OCI-LY1 (cell line): ENCODE results near the gene ARSI.

Experiments used
- H2AFZ ChIP-seq: fragments of 200-600 bp; sonication (generic), shearing (Covaris generic); 2 replicates; pipeline ENCODE4 v1.6.0; 2014; ENCODE audit warnings: antibody characterized with exemption, mild to moderate bottlenecking, low read length
- H3F3A ChIP-seq: fragments of 200-600 bp; sonication (generic), shearing (Covaris generic); 2 replicates; pipeline ENCODE4 v1.6.0; 2014; ENCODE audit warnings: mild to moderate bottlenecking, antibody characterized with exemption, low read length, moderate library complexity; ENCODE audit not compliant: insufficient read depth
- H3K27ac ChIP-seq: fragments of 200-600 bp; sonication (generic); 2 replicates; pipeline ENCODE4 v1.5.1; 2014; ENCODE audit warnings: low read length, mixed run types, mild to moderate bottlenecking, low read depth; ENCODE audit not compliant: poor library complexity, severe bottlenecking
- H3K27me3 ChIP-seq: fragments of 200-600 bp; sonication (generic); 2 replicates; pipeline ENCODE4 v1.6.0; 2014; ENCODE audit warnings: antibody characterized with exemption, mild to moderate bottlenecking, low read length, moderate library complexity; ENCODE audit not compliant: insufficient read depth
- H3K36me3 ChIP-seq: fragments of 200-600 bp; sonication (generic); 2 replicates; pipeline ENCODE4 v1.6.1; 2014; ENCODE audit warnings: mild to moderate bottlenecking, antibody characterized with exemption, low read length, moderate library complexity, mixed read lengths; ENCODE audit not compliant: insufficient read depth
- H3K4me1 ChIP-seq: fragments of 200-600 bp; sonication (generic); 2 replicates; pipeline ENCODE4 v1.5.1; 2014; ENCODE audit warnings: mild to moderate bottlenecking, low read length, moderate library complexity; ENCODE audit not compliant: insufficient read depth, severe bottlenecking
- H3K4me2 ChIP-seq: fragments of 200-600 bp; sonication (generic), shearing (Covaris generic); 2 replicates; pipeline ENCODE4 v1.6.1; 2014; ENCODE audit warnings: low read length
- H3K4me3 ChIP-seq: fragments of 200-600 bp; sonication (generic); 2 replicates; pipeline ENCODE4 v1.5.1; 2014; ENCODE audit warnings: low read length, low read depth, mild to moderate bottlenecking, mixed read lengths; ENCODE audit not compliant: poor library complexity, severe bottlenecking
- H3K79me2 ChIP-seq: fragments of 200-600 bp; shearing (Covaris generic); 2 replicates; pipeline ENCODE4 v1.6.1; 2016; ENCODE audit warnings: mixed run types, low read length, mixed read lengths; ENCODE audit not compliant: insufficient read depth
- H3K9ac ChIP-seq: fragments of 200-600 bp; sonication (generic), shearing (Covaris generic); 2 replicates; pipeline ENCODE4 v1.6.1; 2014; ENCODE audit warnings: mild to moderate bottlenecking, low read length, mixed read lengths
- H3K9me2 ChIP-seq: fragments of 200-600 bp; sonication (generic), shearing (Covaris generic); 2 replicates; pipeline ENCODE4 v1.6.1; 2014; ENCODE audit warnings: low read depth, mild to moderate bottlenecking, low read length, mixed read lengths
- H3K9me3 ChIP-seq: fragments of 200-600 bp; shearing (Covaris generic); 2 replicates; pipeline ENCODE4 v1.6.1; 2014; ENCODE audit warnings: low read length, mixed read lengths
- H4K20me1 ChIP-seq: fragments of 200-600 bp; sonication (generic), shearing (Covaris generic); 2 replicates; pipeline ENCODE4 v1.6.0; 2016; ENCODE audit warnings: mild to moderate bottlenecking, low read length; ENCODE audit not compliant: insufficient read depth
- EZH2 ChIP-seq: fragments of 200-600 bp; sonication (generic), shearing (Covaris generic); IDR thresholded peaks from 2 replicates; pipeline ENCODE4 v1.8.0; 2017; ENCODE audit warnings: borderline replicate concordance, mixed run types, mild to moderate bottlenecking, antibody characterized with exemption, low read length, moderate library complexity, mixed read lengths
- TF ChIP-seq, protein P1 (sequence below): fragments of 200-600 bp; sonication (generic), shearing (Covaris generic); IDR thresholded peaks from 2 replicates; pipeline ENCODE4 v1.5.1; 2017; ENCODE audit warnings: mild to moderate bottlenecking, antibody characterized with exemption, low read length, moderate library complexity, mixed read lengths

ARSI gene

DNA sequence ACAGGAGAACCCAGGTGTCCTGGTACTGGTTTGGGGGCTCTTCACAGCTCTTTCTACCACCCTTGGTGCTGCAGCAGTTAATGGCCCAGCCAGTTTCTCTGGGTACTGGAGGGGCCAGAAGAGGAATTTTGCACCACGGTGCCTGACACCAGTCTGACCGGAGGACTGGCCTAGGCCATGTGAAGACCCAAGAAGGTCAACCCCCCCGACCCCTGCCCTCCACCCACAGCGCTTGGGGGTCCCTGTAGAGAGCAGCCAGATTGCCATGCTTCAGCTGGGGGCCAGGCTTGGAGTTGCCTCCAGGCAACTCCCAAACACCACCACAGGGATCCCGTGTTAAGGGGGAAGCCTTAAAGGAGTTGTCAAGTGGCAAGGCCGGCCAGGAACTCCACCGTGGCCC is 6.2 kb downstream of the ARSI start:
- Histone ChIP-seq H3K4me2 (no peak overlapping the region), H3K9ac (no peak overlapping the region), H3K36me3 (no peaks in the 10 kb centered on the region), H4K20me1 (no peaks in the 10 kb centered on the region), H2AFZ (no peak overlapping the region), H3K27me3 (no peaks in the 10 kb centered on the region), H3K9me2 (no peaks in the 10 kb centered on the region), H3K4me1 (no peaks in the 10 kb centered on the region), H3K27ac (no peak overlapping the region), H3K79me2 (no peaks in the 10 kb centered on the region), H3K9me3 (no peaks in the 10 kb centered on the region), H3K4me3 (no peak overlapping the region), H3F3A (no peaks in the 10 kb centered on the region)
- TF ChIP-seq EZH2, result no peak
- TF ChIP-seq, protein P1, sequence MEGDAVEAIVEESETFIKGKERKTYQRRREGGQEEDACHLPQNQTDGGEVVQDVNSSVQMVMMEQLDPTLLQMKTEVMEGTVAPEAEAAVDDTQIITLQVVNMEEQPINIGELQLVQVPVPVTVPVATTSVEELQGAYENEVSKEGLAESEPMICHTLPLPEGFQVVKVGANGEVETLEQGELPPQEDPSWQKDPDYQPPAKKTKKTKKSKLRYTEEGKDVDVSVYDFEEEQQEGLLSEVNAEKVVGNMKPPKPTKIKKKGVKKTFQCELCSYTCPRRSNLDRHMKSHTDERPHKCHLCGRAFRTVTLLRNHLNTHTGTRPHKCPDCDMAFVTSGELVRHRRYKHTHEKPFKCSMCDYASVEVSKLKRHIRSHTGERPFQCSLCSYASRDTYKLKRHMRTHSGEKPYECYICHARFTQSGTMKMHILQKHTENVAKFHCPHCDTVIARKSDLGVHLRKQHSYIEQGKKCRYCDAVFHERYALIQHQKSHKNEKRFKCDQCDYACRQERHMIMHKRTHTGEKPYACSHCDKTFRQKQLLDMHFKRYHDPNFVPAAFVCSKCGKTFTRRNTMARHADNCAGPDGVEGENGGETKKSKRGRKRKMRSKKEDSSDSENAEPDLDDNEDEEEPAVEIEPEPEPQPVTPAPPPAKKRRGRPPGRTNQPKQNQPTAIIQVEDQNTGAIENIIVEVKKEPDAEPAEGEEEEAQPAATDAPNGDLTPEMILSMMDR, result no peak

DNA sequence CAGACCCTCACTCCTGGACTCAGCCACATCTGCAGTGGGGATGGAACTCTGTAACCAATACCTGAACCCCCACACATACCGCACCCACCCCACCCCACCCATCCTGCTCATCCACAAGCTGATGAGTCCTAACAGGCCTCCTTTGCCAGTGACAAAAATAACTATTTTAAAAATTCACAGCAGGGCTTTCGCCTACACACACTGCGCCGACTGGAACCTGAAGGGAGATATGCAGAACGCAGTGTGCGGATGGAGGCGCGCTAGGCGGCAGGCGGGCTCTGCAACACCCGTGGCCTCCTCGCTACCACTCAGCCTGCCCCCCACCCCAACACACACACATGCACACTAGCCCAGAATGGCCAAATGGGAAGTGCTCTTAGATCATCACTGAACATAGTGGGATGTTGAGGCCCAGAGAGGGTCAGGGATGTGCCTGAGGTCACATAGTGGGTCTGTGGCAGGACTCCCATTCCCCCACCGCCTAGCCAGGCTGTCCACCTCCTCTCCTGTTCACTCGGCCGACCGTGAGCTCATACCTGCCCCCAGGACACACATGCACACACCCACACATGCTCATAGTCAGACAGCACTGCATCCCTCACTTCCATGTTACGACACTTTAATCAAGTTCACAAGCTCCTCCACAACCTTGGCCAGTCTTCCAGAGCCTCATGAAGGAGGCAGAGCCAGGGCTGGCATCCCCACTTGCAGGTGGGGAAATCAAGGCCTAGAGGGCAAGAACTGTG is 6.8 kb downstream of the ARSI start:
- H4K20me1 ChIP-seq, result no peaks in the 10 kb centered on the region
- no peaks in the 10 kb centered on the region for H3K9me3 ChIP-seq
- H3K36me3 ChIP-seq, result no peaks in the 10 kb centered on the region
- no peaks in the 10 kb centered on the region for H3K27me3 ChIP-seq
- TF ChIP-seq, protein P1, result no peak
- TF ChIP-seq EZH2, result no peak
- H3K4me3 ChIP-seq, result no peak overlapping the region
- no peaks in the 10 kb centered on the region for H3K4me1 ChIP-seq
- H2AFZ ChIP-seq, result no peak overlapping the region
- H3K27ac ChIP-seq, result no peak overlapping the region
- no peak overlapping the region for H3K9ac ChIP-seq
- H3K9me2 ChIP-seq, result no peaks in the 10 kb centered on the region
- no peaks in the 10 kb centered on the region for H3K79me2 ChIP-seq
- H3K4me2 ChIP-seq, result no peak overlapping the region
- no peaks in the 10 kb centered on the region for H3F3A ChIP-seq

DNA sequence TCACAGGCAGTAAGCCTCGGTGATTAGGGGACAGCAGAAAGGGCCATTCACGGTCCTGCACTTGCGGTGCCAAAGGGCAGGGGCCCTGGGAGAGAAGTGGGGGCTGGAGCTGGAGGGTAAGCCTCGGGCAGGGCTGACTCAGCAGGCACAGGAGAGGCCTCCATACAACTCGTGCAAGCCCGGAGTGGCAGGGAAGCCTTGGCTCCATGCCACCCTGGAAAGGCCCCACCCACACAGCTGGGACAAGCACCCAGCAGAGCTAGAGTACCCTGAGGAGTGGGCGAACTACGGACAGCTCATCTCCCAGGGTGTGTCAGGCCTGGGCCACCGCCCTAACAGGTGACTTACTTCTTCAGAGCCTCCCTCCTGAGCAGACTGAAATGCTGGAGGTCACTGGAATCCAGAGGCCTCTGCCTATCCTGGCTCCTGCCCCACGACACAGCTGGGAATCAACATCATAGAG is 7.5 kb downstream of the ARSI start:
- no peaks in the 10 kb centered on the region for H3K9me2 ChIP-seq
- no peak overlapping the region for H3K4me3 ChIP-seq
- H4K20me1 ChIP-seq, result no peaks in the 10 kb centered on the region
- TF ChIP-seq, protein P1, result no peak
- no peak for TF ChIP-seq EZH2
- H3K9me3 ChIP-seq, result no peaks in the 10 kb centered on the region
- no peaks in the 10 kb centered on the region for H3K36me3 ChIP-seq
- H3F3A ChIP-seq, result no peaks in the 10 kb centered on the region
- no peak overlapping the region for H3K27ac ChIP-seq
- H3K27me3 ChIP-seq, result no peaks in the 10 kb centered on the region
- no peak overlapping the region for H3K4me2 ChIP-seq
- no peak overlapping the region for H2AFZ ChIP-seq
- no peaks in the 10 kb centered on the region for H3K79me2 ChIP-seq
- no peaks in the 10 kb centered on the region for H3K4me1 ChIP-seq
- no peak overlapping the region for H3K9ac ChIP-seq
